Measurements from ENCODE around the gene SPINK13.

GRCh38 chr5:148333262-148333849 lies 64.8 kb downstream of the SPINK13 start:
- no peak for TF ChIP-seq CTCF (IDR thresholded peaks at IDR 0.05; ENCODE audit: low read depth, low read length, poor library complexity, severe bottlenecking)
- TF ChIP-seq EZH2phosphoT487 (IDR thresholded peaks at IDR 0.05; ENCODE audit: borderline replicate concordance, low read length) = no peak
